ENCODE data around the gene OR13F1.
"Not testable (repeated sequence)": the region's sequence is repeated elsewhere in the genome, so short reads cannot be mapped to it uniquely, and the experiment has no call there.

OR13F1 gene

DNA sequence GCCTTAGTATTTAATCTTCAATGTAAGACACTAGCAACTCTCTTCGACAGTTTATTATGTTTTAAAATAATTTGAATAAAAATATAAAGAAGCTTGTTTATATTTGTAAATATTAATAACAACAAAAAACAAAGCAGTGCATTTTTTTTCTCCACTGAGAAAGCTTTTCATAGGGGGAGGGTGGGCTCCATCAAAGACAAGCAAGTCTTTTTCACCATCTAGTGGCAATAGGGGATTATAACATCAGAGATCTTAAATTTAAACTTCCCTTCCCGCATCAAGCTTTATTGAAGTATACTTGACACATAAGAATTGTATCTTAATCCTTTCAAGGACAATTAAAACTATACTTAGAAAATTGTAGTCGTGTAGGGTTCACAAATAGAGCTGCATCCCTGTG lies 9.3 kb upstream of the OR13F1 start:
- ChIA-PET CTCF (interaction anchor here (0.8 to 1.2 kb wide), 4 partner anchors 12 to 43 kb away, joined by 3 to 4 read pairs (median 3); no protein-coding TSS in a partner anchor), POLR2A (no interaction called here)
- DNase-seq (ENCODE audit: extremely low spot score) = no peak
- TF ChIP-seq CTCF (IDR thresholded peaks at IDR 0.05; ENCODE audit: control extremely low read depth, extremely low read depth, low read depth, missing control alignments) = no peak

- no peak for DNase-seq (ENCODE audit: extremely low spot score)
- no peak for TF ChIP-seq CTCF (IDR thresholded peaks at IDR 0.05; ENCODE audit: control extremely low read depth, extremely low read depth, low read depth, missing control alignments)
- ChIA-PET CTCF (no interaction called here), POLR2A (no interaction called here)
These were observed 623 bp upstream of the OR13F1 start for GRCh38 chr9:104503440-104503839.

DNA sequence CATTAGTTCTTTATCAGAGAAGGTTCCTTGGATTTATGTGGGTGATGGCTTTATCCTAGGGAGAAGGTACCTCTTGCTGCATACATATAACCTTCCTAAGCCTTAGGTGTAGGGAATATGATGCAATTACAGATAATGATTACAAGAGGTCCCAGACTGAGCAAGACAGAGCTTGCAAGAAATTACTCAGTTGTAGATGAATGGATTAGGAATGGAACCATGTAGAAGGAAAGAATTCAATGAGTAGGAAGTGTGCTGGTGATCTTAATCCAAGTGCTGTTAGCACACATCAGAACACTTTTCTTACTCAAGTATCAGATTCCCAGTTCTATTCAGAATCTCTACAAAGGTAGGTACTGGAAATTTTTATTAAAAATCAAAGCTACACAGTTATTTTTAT lies 2.5 kb downstream of the OR13F1 start:
- TF ChIP-seq CTCF (IDR thresholded peaks at IDR 0.05; ENCODE audit: control extremely low read depth, extremely low read depth, low read depth, missing control alignments) = no peak
- ChIA-PET CTCF (interaction anchor here (1.0 kb wide), 1 partner anchor 21 kb away, joined by 3 read pairs; no protein-coding TSS in a partner anchor), POLR2A (no interaction called here)
- DNase-seq (ENCODE audit: extremely low spot score) = no peak

GRCh38 chr9:104514901-104515300 lies 10.8 kb downstream of the OR13F1 start:
- TF ChIP-seq CTCF (IDR thresholded peaks at IDR 0.05; ENCODE audit: control extremely low read depth, extremely low read depth, low read depth, missing control alignments) = no peak
- ChIA-PET CTCF (interaction anchor here (1.3 kb wide), 1 partner anchor 20 kb away, joined by 4 read pairs; no protein-coding TSS in a partner anchor), POLR2A (no interaction called here)
- DNase-seq (ENCODE audit: extremely low spot score) = no peak

- POLR2A ChIA-PET; DNase-seq (ENCODE audit: extremely low spot score): not testable (repeated sequence)
- CTCF ChIA-PET = interaction anchor here (1.1 kb wide), 1 partner anchor 10 kb away, joined by 3 read pairs; no protein-coding TSS in a partner anchor
These were observed 16.2 kb downstream of the OR13F1 start for GRCh38 chr9:104520241-104520640.

DNA sequence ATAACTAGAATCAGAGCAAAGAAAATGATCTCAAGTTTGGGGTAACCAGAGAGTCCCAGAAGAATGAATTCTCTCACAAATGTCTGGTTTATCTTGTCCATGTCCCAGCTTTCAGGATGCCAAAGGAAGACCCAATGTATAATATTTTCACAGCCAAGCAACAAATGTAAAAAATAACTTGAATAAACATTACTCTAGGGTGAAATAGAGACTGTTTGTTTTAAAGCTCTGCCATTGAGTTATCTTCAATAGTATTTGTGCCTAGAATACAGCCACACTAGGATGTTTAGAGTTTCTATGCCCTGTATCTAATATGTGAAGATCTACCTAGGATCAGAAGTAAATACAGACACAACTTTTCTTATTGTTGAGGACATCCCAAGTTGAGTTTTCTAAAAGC lies 23.0 kb downstream of the OR13F1 start, which contains the start of gene OR13C4:
Gene OR13C4, minus strand, starts transcription at position 101 of the 400 bp plus-strand sequence. Its CDS starts 0 bp downstream, at position 101.
- TF ChIP-seq CTCF (IDR thresholded peaks at IDR 0.05; ENCODE audit: control extremely low read depth, extremely low read depth, low read depth, missing control alignments) = no peak
- no peak for DNase-seq (ENCODE audit: extremely low spot score)
- ChIA-PET CTCF (interaction anchor here (1.2 kb wide), 1 partner anchor 8 kb away, joined by 4 read pairs; no protein-coding TSS in a partner anchor), POLR2A (no interaction called here)

GRCh38 chr9:104536756-104537155 lies 32.7 kb downstream of the OR13F1 start, which contains the start of gene OR13C3:
TSS of gene OR13C3 (minus strand) at chr9:104536856. CDS start at chr9:104536723, 133 bp downstream.
- DNase-seq (ENCODE audit: extremely low spot score) = no peak
- CTCF ChIA-PET = no interaction called here
- TF ChIP-seq CTCF (IDR thresholded peaks at IDR 0.05; ENCODE audit: control extremely low read depth, extremely low read depth, low read depth, missing control alignments) = no peak
- POLR2A ChIA-PET = no interaction called here

Measured in GM10248 (cell line).